Measurements from ENCODE around the gene C11orf52.

The C11orf52 gene

GRCh38 chr11:111939836-111940604 is 21.3 kb downstream of the C11orf52 start:
- DNase-seq (ENCODE audit: low spot score): peak; percentile 73

GRCh38 chr11:111941963-111942362 is 23.2 kb downstream of the C11orf52 start:
- DNase-seq (ENCODE audit: low spot score): no peak

GRCh38 chr11:111942829-111943228 is 24.1 kb downstream of the C11orf52 start:
- DNase-seq (ENCODE audit: low spot score): no peak

- DNase-seq (ENCODE audit: low spot score): peak; percentile 70
Observed at GRCh38 chr11:111944139-111944538, 25.4 kb downstream of the C11orf52 start.

GRCh38 chr11:111944651-111945051 is 25.9 kb downstream of the C11orf52 start:
- peak; percentile 70 for DNase-seq (ENCODE audit: low spot score)

- DNase-seq (ENCODE audit: low spot score): no peak
Observed at GRCh38 chr11:111945198-111945597, 26.5 kb downstream of the C11orf52 start.

GRCh38 chr11:111946499-111946898 is 27.8 kb downstream of the C11orf52 start:
- no peak for DNase-seq (ENCODE audit: low spot score)

GRCh38 chr11:111947143-111947542 is 28.4 kb downstream of the C11orf52 start:
- no peak for DNase-seq (ENCODE audit: low spot score)

- no peak for DNase-seq (ENCODE audit: low spot score)
Observed at GRCh38 chr11:111949519-111950426, 31.1 kb downstream of the C11orf52 start.

GRCh38 chr11:111951565-111951964 is 32.9 kb downstream of the C11orf52 start:
- no peak for DNase-seq (ENCODE audit: low spot score)

- DNase-seq (ENCODE audit: low spot score): no peak
Observed at GRCh38 chr11:111954154-111954553, 35.4 kb downstream of the C11orf52 start.

GRCh38 chr11:111957663-111958444 is 39.1 kb downstream of the C11orf52 start:
- DNase-seq (ENCODE audit: low spot score): no peak

GRCh38 chr11:111960916-111961315 is 42.2 kb downstream of the C11orf52 start:
- DNase-seq (ENCODE audit: low spot score): no peak

GRCh38 chr11:111961389-111962300 is 42.9 kb downstream of the C11orf52 start:
- DNase-seq (ENCODE audit: low spot score): no peak

- no peak for DNase-seq (ENCODE audit: low spot score)
Observed at GRCh38 chr11:111963931-111964340, 45.2 kb downstream of the C11orf52 start.

GRCh38 chr11:111966678-111967077 is 48.0 kb downstream of the C11orf52 start:
- DNase-seq (ENCODE audit: low spot score): no peak

GRCh38 chr11:111967649-111968048 is 48.9 kb downstream of the C11orf52 start:
- no peak for DNase-seq (ENCODE audit: low spot score)

- no peak for DNase-seq (ENCODE audit: low spot score)
Observed at GRCh38 chr11:111969344-111969743, 50.6 kb downstream of the C11orf52 start.

GRCh38 chr11:111974446-111974845 is 55.7 kb downstream of the C11orf52 start:
- DNase-seq (ENCODE audit: low spot score): no peak

- no peak for DNase-seq (ENCODE audit: low spot score)
Observed at GRCh38 chr11:111975076-111975806, 56.5 kb downstream of the C11orf52 start.

Data from AG08396 (cell line).